ENCODE data around the gene ORC3.

- TF ChIP-seq, protein P1, sequence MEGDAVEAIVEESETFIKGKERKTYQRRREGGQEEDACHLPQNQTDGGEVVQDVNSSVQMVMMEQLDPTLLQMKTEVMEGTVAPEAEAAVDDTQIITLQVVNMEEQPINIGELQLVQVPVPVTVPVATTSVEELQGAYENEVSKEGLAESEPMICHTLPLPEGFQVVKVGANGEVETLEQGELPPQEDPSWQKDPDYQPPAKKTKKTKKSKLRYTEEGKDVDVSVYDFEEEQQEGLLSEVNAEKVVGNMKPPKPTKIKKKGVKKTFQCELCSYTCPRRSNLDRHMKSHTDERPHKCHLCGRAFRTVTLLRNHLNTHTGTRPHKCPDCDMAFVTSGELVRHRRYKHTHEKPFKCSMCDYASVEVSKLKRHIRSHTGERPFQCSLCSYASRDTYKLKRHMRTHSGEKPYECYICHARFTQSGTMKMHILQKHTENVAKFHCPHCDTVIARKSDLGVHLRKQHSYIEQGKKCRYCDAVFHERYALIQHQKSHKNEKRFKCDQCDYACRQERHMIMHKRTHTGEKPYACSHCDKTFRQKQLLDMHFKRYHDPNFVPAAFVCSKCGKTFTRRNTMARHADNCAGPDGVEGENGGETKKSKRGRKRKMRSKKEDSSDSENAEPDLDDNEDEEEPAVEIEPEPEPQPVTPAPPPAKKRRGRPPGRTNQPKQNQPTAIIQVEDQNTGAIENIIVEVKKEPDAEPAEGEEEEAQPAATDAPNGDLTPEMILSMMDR (IDR thresholded peaks at IDR 0.05) = no peak
- no peak for TF ChIP-seq POLR2A (IDR thresholded peaks at IDR 0.05)
These were observed 109.6 kb downstream of the ORC3 start for GRCh38 chr6:87699576-87699975.

All from body of pancreas (tissue), 4 donors.